Measurements from ENCODE around the gene PLA2G4F. TPM values are rescaled to one million over a fixed set of nuclear protein-coding genes. Genes with fewer than 3 reads are reported as not detected.
A peak's percentile ranks its signal among the peaks of the same experiment; 100 is the strongest.

The PLA2G4F gene
- total RNA-seq, 2 donors from 2014 or later: 1.6 to 2.0 TPM

- intact Hi-C loops (cut with DNase I): no loop called here
- Histone ChIP-seq H3K9me3 (no peaks in the 10 kb centered on the region), H3K4me1 (peaks cover 16% of the 10 kb centered on the region), H3K27me3 (no peaks in the 10 kb centered on the region), H3K27ac (no peak overlapping the region), H3K4me3 (no peak overlapping the region), H3K36me3 (replicated peaks in 1 of 2; ENCODE audit: insufficient read depth in 1 of 2, low read depth in 2 of 2) (peaks cover 0 to 23% of the 10 kb centered on the region in 2 donors)
- TF ChIP-seq POLR2A (IDR thresholded peaks at IDR 0.05) (no peak), CTCF (IDR thresholded peaks at IDR 0.05) (no peak)
- 94 to 100% methylated on average over 8 of the region's 8 CpGs for WGBS, 2 donors
- DNase-seq: no peak
- ATAC-seq: no peak
Observed at GRCh38 chr15:42157381-42157780, 945 bp upstream of the PLA2G4F start.

DNA sequence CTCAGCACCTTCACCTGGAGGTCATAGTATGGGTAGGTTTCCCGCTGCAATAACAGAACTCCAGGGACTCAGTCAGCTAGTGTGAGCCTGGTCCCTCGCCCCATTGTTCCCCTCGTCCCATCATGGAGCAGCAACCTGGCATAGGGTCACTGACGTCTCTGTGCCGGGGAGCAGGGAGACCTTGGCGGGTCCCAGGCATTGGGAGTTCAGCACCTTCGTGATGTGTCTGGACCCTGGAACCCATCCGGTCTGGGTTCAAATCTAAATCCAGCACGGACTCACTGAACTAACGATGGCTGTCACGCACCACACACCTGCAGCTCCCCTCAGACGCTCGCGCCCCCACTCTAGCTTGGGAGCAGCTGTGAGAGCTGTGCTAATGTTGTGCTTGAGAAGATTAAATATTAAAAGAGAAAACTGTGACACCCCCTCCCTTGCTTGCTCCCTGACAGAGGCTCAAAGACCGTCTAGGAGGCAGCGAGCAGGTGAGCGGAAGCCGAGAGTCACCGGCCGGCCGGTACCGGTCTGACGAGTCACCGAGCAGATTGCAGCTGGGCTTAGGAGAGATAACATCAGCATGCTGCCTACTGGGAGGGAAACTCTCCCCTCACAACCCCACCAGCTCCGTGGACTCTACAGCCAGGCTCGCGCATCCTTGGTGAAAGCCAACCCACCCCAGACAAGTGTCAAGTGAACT is 742 bp downstream of the PLA2G4F start:
- H3K27ac ChIP-seq: peak overlapping the region in 3 of 4 donors; percentile 12 to 71 (median 69)
- no peaks in the 10 kb centered on the region for H3K9me3 ChIP-seq
- ATAC-seq: peak; percentile 66
- H3K36me3 ChIP-seq (replicated peaks in 1 of 2; ENCODE audit: insufficient read depth in 1 of 2, low read depth in 2 of 2): peaks cover 0 to 10% of the 10 kb centered on the region in 2 donors
- 35 to 36% methylated on average over 25 to 27 of the region's 27 CpGs for WGBS, 2 donors
- peaks cover 16% of the 10 kb centered on the region for H3K4me1 ChIP-seq
- no peak overlapping the region for H3K4me3 ChIP-seq
- DNase-seq: peak; percentile 49 to 73 (median 59)
- no peaks in the 10 kb centered on the region for H3K27me3 ChIP-seq
- TF ChIP-seq POLR2A (IDR thresholded peaks at IDR 0.05) (no peak), CTCF (IDR thresholded peaks at IDR 0.05) (no peak)
- intact Hi-C loops (cut with DNase I): no loop called here

GRCh38 chr15:42154956-42155355 is 1.5 kb downstream of the PLA2G4F start:
- WGBS, 2 donors: 94 to 96% methylated on average over 14 of the region's 14 CpGs
- intact Hi-C loops (cut with DNase I): no loop called here
- peaks cover 16% of the 10 kb centered on the region for H3K4me1 ChIP-seq
- no peaks in the 10 kb centered on the region for H3K27me3 ChIP-seq
- H3K36me3 ChIP-seq (replicated peaks in 1 of 2; ENCODE audit: insufficient read depth in 1 of 2, low read depth in 2 of 2): peaks cover 0 to 2% of the 10 kb centered on the region in 2 donors
- no peaks in the 10 kb centered on the region for H3K9me3 ChIP-seq
- H3K4me3 ChIP-seq: no peak overlapping the region
- TF ChIP-seq CTCF (IDR thresholded peaks at IDR 0.05): no peak
- no peak for TF ChIP-seq POLR2A (IDR thresholded peaks at IDR 0.05)
- DNase-seq (no peak), ATAC-seq (no peak)
- no peak overlapping the region for H3K27ac ChIP-seq

- Histone ChIP-seq H3K4me1 (peaks cover 16% of the 10 kb centered on the region), H3K27ac (no peak overlapping the region), H3K9me3 (no peaks in the 10 kb centered on the region), H3K27me3 (no peaks in the 10 kb centered on the region), H3K4me3 (no peak overlapping the region), H3K36me3 (replicated peaks in 1 of 2; ENCODE audit: insufficient read depth in 1 of 2, low read depth in 2 of 2) (no peaks in the 10 kb centered on the region)
- ATAC-seq: no peak
- TF ChIP-seq CTCF (IDR thresholded peaks at IDR 0.05): no peak
- no peak for TF ChIP-seq POLR2A (IDR thresholded peaks at IDR 0.05)
- intact Hi-C loops (cut with DNase I): no loop called here
- 89 to 97% methylated on average over 10 to 16 of the region's 16 CpGs for WGBS, 2 donors
- DNase-seq: no peak
Observed at GRCh38 chr15:42154212-42154941, 2.1 kb downstream of the PLA2G4F start.

All from body of pancreas (tissue), 4 donors.